Lung (tissue), 12 donors: ENCODE measurements around the gene VWA5B1. TPM values are rescaled to one million over a fixed set of nuclear protein-coding genes. Genes with fewer than 3 reads are reported as not detected.
A peak's percentile ranks its signal among the peaks of the same experiment; 100 is the strongest.

Source experiments
- ATAC-seq: fragments of 200-7000 bp; cut with Tn5 transposase; one replicate; pipeline ENCODE4 v1.9.1; 2020; ENCODE audit warnings: moderate number of reproducible peaks; ENCODE audit not compliant: insufficient read depth, low FRiP score
- DNase-seq, 3 donors: peaks; one replicate each; pipeline ENCODE4 v3.0.0-alpha.2; 2013 to 2017
- H3K27ac ChIP-seq, 2 donors: one replicate each; pipeline ENCODE4 v1.5.1; 2013; ENCODE audit warnings: mild to moderate bottlenecking in 2 of 2, moderate library complexity in 2 of 2, control low read depth in 1 of 2, inconsistent platforms in 1 of 2, low read depth in 1 of 2, low read length in 1 of 2
- H3K27me3 ChIP-seq, 3 donors: one replicate each; pipeline ENCODE4 v1.5.1; 2013; ENCODE audit warnings: low read length in 2 of 3; ENCODE audit not compliant: control insufficient read depth in 3 of 3, insufficient read depth in 3 of 3
- H3K36me3 ChIP-seq, 4 donors: one replicate each; pipeline ENCODE4 v1.5.1; 2013; ENCODE audit warnings: low read length in 4 of 4, mild to moderate bottlenecking in 1 of 4, moderate library complexity in 1 of 4; ENCODE audit not compliant: control insufficient read depth in 4 of 4, insufficient read depth in 4 of 4
- H3K4me1 ChIP-seq, 5 donors: one replicate each; pipeline ENCODE4 v1.5.1; 2013; ENCODE audit warnings: low read length in 5 of 5, mild to moderate bottlenecking in 2 of 5, moderate library complexity in 1 of 5; ENCODE audit not compliant: control insufficient read depth in 5 of 5, insufficient read depth in 5 of 5
- H3K4me3 ChIP-seq: one replicate; pipeline ENCODE4 v1.5.1; 2013; ENCODE audit warnings: mild to moderate bottlenecking, control low read depth, moderate library complexity
- H3K9ac ChIP-seq, 2 donors: one replicate each; pipeline ENCODE4 v1.5.1; 2013; ENCODE audit warnings: low read length in 2 of 2, control low read depth in 1 of 2; ENCODE audit not compliant: insufficient read depth in 1 of 2
- H3K9me3 ChIP-seq, 4 donors: one replicate each; pipeline ENCODE4 v1.5.1; 2013; ENCODE audit warnings: low read length in 3 of 4, mild to moderate bottlenecking in 1 of 4, moderate library complexity in 1 of 4; ENCODE audit not compliant: control insufficient read depth in 4 of 4, insufficient read depth in 3 of 4
- CTCF ChIP-seq: IDR thresholded peaks from 2 replicates; pipeline ENCODE4 v1.5.1; 2012; ENCODE audit warnings: mild to moderate bottlenecking; ENCODE audit errors: control extremely low read depth, extremely low read depth
- WGBS, 2 donors: extraction: QIAGEN DNeasy Blood & Tissue Kit; methylation state at CpG; one replicate each; pipeline ENCODE4 v1.1.7; 2013; 5-methylcytosine and 5-hydroxymethylcytosine counted together
- polyA plus RNA-seq, 2 donors: library from polyadenylated mRNA; stranded (reverse); fragments of 200-250 nt; gene quantifications; one replicate each; pipeline ENCODE4 v1.2.1, GENCODE V29; 2013
- total RNA-seq, 2 donors: library from RNA; depleted of rRNA in 1 of 2; stranded (reverse); fragments of >200 nt in 1 of 2; gene quantifications; one replicate each; pipeline ENCODE4 v1.2.1, GENCODE V29; 2014 to 2021
- donor health status: control.
- donor health status: control.
- donor health status: Bipolar disorder and iron deficiency.
- donor health status: healthy.
- donor health status: DM: yes; HTN: yes; CAD: no.

Gene VWA5B1
- total and polyA plus RNA-seq, 4 donors, result 0.02 to 0.40 (median 0.26) TPM

GRCh38 chr1:20373764-20374163 lies 83.1 kb downstream of the VWA5B1 start:
- Histone ChIP-seq H3K9ac (no peak overlapping the region), H3K4me3 (no peak overlapping the region), H3K9me3 (no peaks in the 10 kb centered on the region), H3K27me3 (peaks cover 0 to 16% (median 2%) of the 10 kb centered on the region in 3 donors), H3K4me1 (no peaks in the 10 kb centered on the region), H3K36me3 (no peaks in the 10 kb centered on the region), H3K27ac (no peak overlapping the region)
- no peak for TF ChIP-seq CTCF
- 78 to 79% methylated on average over 2 of the region's 2 CpGs for WGBS, 2 donors
- no peak for DNase-seq
- no peak for ATAC-seq

- H3K36me3 ChIP-seq, result no peaks in the 10 kb centered on the region
- 67 to 80% methylated on average over 8 of the region's 8 CpGs for WGBS, 2 donors
- ATAC-seq, result no peak
- H3K9ac ChIP-seq, result no peak overlapping the region
- peaks cover 0 to 16% (median 2%) of the 10 kb centered on the region in 3 donors for H3K27me3 ChIP-seq
- no peaks in the 10 kb centered on the region for H3K9me3 ChIP-seq
- no peak for TF ChIP-seq CTCF
- H3K4me1 ChIP-seq, result no peaks in the 10 kb centered on the region
- H3K27ac ChIP-seq, result no peak overlapping the region
- DNase-seq, result no peak
- H3K4me3 ChIP-seq, result no peak overlapping the region
These were observed 84.9 kb downstream of the VWA5B1 start for GRCh38 chr1:20375563-20375962.

- TF ChIP-seq CTCF, result no peak
- Histone ChIP-seq H3K36me3 (no peaks in the 10 kb centered on the region), H3K9ac (no peak overlapping the region), H3K27me3 (peaks cover 0 to 19% (median 2%) of the 10 kb centered on the region in 3 donors), H3K9me3 (no peaks in the 10 kb centered on the region), H3K27ac (no peak overlapping the region), H3K4me3 (no peak overlapping the region), H3K4me1 (no peaks in the 10 kb centered on the region)
- no peak for ATAC-seq
- DNase-seq, result no peak
- 68 to 79% methylated on average over 4 of the region's 4 CpGs for WGBS, 2 donors
These were observed 85.5 kb downstream of the VWA5B1 start for GRCh38 chr1:20376171-20376570.

- whole genome bisulfite sequencing, 2 donors, result 14 to 15% methylated on average over 8 of the region's 8 CpGs
- peaks cover 0 to 20% (median 2%) of the 10 kb centered on the region in 3 donors for H3K27me3 ChIP-seq
- ATAC-seq (peak; percentile 25), DNase-seq (peak in 1 of 3 donors; percentile 35)
- H3K4me3 ChIP-seq, result no peak overlapping the region
- no peaks in the 10 kb centered on the region for H3K9me3 ChIP-seq
- H3K36me3 ChIP-seq, result no peaks in the 10 kb centered on the region
- H3K9ac ChIP-seq, result no peak overlapping the region
- TF ChIP-seq CTCF, result peak; percentile 28
- H3K4me1 ChIP-seq, result no peaks in the 10 kb centered on the region
- no peak overlapping the region for H3K27ac ChIP-seq
These were observed 86.3 kb downstream of the VWA5B1 start for GRCh38 chr1:20376880-20377494.
